HepG2 (cell line): ENCODE results near the gene PDE4D.

Experiments
- PATZ1 ChIP-seq: sonication (generic); formaldehyde crosslinking; IDR thresholded peaks from 2 replicates; pipeline ENCODE4 v1.4.0; 2020; ENCODE audit warnings: missing genetic modification reagents
- POLR2A ChIP-seq, 2 experiments: IDR thresholded peaks; 2 replicates each; pipeline ENCODE4 v1.6.1; 2011; ENCODE audit warnings: low read depth in 2 of 2, low read length in 2 of 2, mild to moderate bottlenecking in 1 of 2, moderate library complexity in 1 of 2; ENCODE audit not compliant: insufficient read depth in 1 of 2
- SRF ChIP-seq: IDR thresholded peaks from 2 replicates; pipeline ENCODE4 v1.6.1; 2011; ENCODE audit warnings: mild to moderate bottlenecking, low read depth, low read length, moderate library complexity
- ZNF670 ChIP-seq: sonication (generic); formaldehyde crosslinking; IDR thresholded peaks from 2 replicates; pipeline ENCODE4 v1.8.0; 2022; ENCODE audit warnings: mild to moderate bottlenecking, missing genetic modification reagents, borderline replicate concordance
- ZNF775 ChIP-seq: sonication (generic); formaldehyde crosslinking; IDR thresholded peaks from 2 replicates; pipeline ENCODE4 v1.4.0; 2020; ENCODE audit warnings: missing genetic modification reagents, mild to moderate bottlenecking, moderate library complexity, borderline replicate concordance
- ZNF780A ChIP-seq: sonication (generic); formaldehyde crosslinking; IDR thresholded peaks from 2 replicates; pipeline ENCODE4 v1.8.0; 2022; ENCODE audit warnings: mild to moderate bottlenecking, missing genetic modification reagents, moderate library complexity

GRCh38 chr5:59328709-59329296 is 564.7 kb downstream of the PDE4D start:
- no peak for TF ChIP-seq ZNF780A (CRISPR knock-in tag)
- TF ChIP-seq POLR2A (IDR thresholded peaks at IDR 0.05; ENCODE audit: insufficient read depth in 1 of 2, low read depth in 2 of 2, low read length in 2 of 2), result no peak
- no peak for TF ChIP-seq PATZ1 (CRISPR knock-in tag)
- no peak for TF ChIP-seq ZNF775 (CRISPR knock-in tag)
- TF ChIP-seq ZNF670 (CRISPR knock-in tag), result no peak
- TF ChIP-seq SRF, result no peak
